SK-N-SH (cell line): Measurements from ENCODE around the gene CCDC192. TPM values are rescaled to one million over a fixed set of nuclear protein-coding genes. Genes with fewer than 3 reads are reported as not detected.

Source experiments
- CTCF ChIA-PET: fragments of 300-600, 350-600 bp; formaldehyde crosslinking; extraction: SDS; loops from one replicate; lab custom pipeline; 2021; lab: Yijun Ruan, JAX
- POLR2A ChIA-PET: fragments of 350-600 bp; sonication (Branson Sonifier 250); formaldehyde crosslinking; extraction: SDS; loops from one replicate; lab custom pipeline; 2020; ENCODE audit warnings: antibody characterized with exemption, inconsistent platforms; lab: Yijun Ruan, JAX
- DNase-seq: peaks from one replicate; pipeline ENCODE4 v3.0.0; 2012
- H2AFZ ChIP-seq: fragments of 200-600 bp; sonication (generic); 2 replicates; pipeline ENCODE4 v1.8.1; 2016; ENCODE audit warnings: antibody characterized with exemption, mild to moderate bottlenecking, low read depth
- H3F3A ChIP-seq: fragments of 200-600 bp; sonication (generic); replicated peaks from 2 replicates; pipeline ENCODE3; 2016; ENCODE audit warnings: antibody characterized with exemption, mild to moderate bottlenecking; ENCODE audit not compliant: insufficient read depth
- H3K27ac ChIP-seq, 2 experiments: fragments of 200-500 bp in 1 of 2; fragments of 200-600 bp in 1 of 2; sonication (Bioruptor generic) in 1 of 2; sonication (generic), shearing (Covaris generic) in 1 of 2; 2 replicates each; pipeline versions ENCODE4 v1.5.1 to v1.6.1; 2014 to 2016; ENCODE audit warnings: low read depth in 2 of 2, inconsistent platforms in 1 of 2, low read length in 1 of 2, mild to moderate bottlenecking in 1 of 2, mixed read lengths in 1 of 2
- H3K27me3 ChIP-seq: fragments of 200-600 bp; sonication (generic), shearing (Covaris generic); 2 replicates; pipeline ENCODE4 v1.6.1; 2016; ENCODE audit warnings: mixed run types; ENCODE audit not compliant: insufficient read depth
- H3K36me3 ChIP-seq, 2 experiments: fragments of 200-500 bp in 1 of 2; fragments of 200-600 bp in 1 of 2; sonication (Bioruptor generic) in 1 of 2; sonication (generic) in 1 of 2; replicated peaks in 1 of 2; 2 replicates each; pipeline versions ENCODE3 to v1.5.1; 2014 to 2016; ENCODE audit warnings: low read length in 1 of 2, mild to moderate bottlenecking in 1 of 2; ENCODE audit not compliant: insufficient read depth in 2 of 2, control insufficient read depth in 1 of 2
- H3K4me1 ChIP-seq, 2 experiments: fragments of 200-500 bp in 1 of 2; fragments of 200-600 bp in 1 of 2; sonication (Bioruptor generic) in 1 of 2; sonication (generic), shearing (Covaris generic) in 1 of 2; 2 replicates each; pipeline versions ENCODE4 v1.5.1 to v1.6.1; 2014 to 2016; ENCODE audit warnings: low read depth in 1 of 2, low read length in 1 of 2, mixed run types in 1 of 2; ENCODE audit not compliant: insufficient read depth in 2 of 2, control insufficient read depth in 1 of 2
- H3K4me2 ChIP-seq: fragments of 200-600 bp; sonication (generic), shearing (Covaris generic); 2 replicates; pipeline ENCODE4 v1.6.1; 2017; ENCODE audit warnings: mixed run types
- H3K4me3 ChIP-seq, 2 experiments: fragments of 200-500 bp in 1 of 2; fragments of 200-600 bp in 1 of 2; sonication (Bioruptor generic) in 1 of 2; sonication (generic), shearing (Covaris generic) in 1 of 2; 2 replicates each; pipeline versions ENCODE4 v1.5.1 to v1.8.1; 2014 to 2016; ENCODE audit warnings: low read depth in 2 of 2, inconsistent platforms in 1 of 2, low read length in 1 of 2, mild to moderate bottlenecking in 1 of 2, mixed read lengths in 1 of 2, moderate library complexity in 1 of 2
- H3K79me2 ChIP-seq: fragments of 200-600 bp; sonication (generic); 2 replicates; pipeline ENCODE4 v1.8.1; 2017; ENCODE audit warnings: mild to moderate bottlenecking; ENCODE audit not compliant: insufficient read depth
- H3K9ac ChIP-seq: fragments of 200-600 bp; sonication (generic); 2 replicates; pipeline ENCODE4 v1.6.1; 2017; ENCODE audit warnings: mixed run types
- H3K9me2 ChIP-seq: fragments of 200-600 bp; sonication (generic); 2 replicates; pipeline ENCODE4 v1.6.1; 2017; ENCODE audit warnings: mixed run types
- H3K9me3 ChIP-seq: fragments of 200-600 bp; sonication (generic); 2 replicates; pipeline ENCODE4 v1.6.1; 2017; ENCODE audit warnings: mixed run types, mild to moderate bottlenecking, moderate library complexity
- H4K20me1 ChIP-seq: fragments of 200-600 bp; sonication (generic); 2 replicates; pipeline ENCODE4 v1.6.1; 2017; ENCODE audit warnings: mild to moderate bottlenecking, mixed run types; ENCODE audit not compliant: insufficient read depth
- FOXJ3 ChIP-seq: sonication (generic); formaldehyde crosslinking; IDR thresholded peaks from 2 replicates; pipeline ENCODE4 v1.5.1; 2020; ENCODE audit warnings: mild to moderate bottlenecking, missing genetic modification reagents
- GATA2 ChIP-seq: sonication (generic); formaldehyde crosslinking; IDR thresholded peaks from 2 replicates; pipeline ENCODE4 v1.5.0; 2020; ENCODE audit warnings: mild to moderate bottlenecking, missing genetic modification reagents
- IRF3 ChIP-seq: fragments of 150-350 bp; IDR thresholded peaks from 2 replicates; pipeline ENCODE4 v1.6.1; 2016; ENCODE audit warnings: mild to moderate bottlenecking, low read depth, low read length
- PBX3 ChIP-seq: IDR thresholded peaks from 2 replicates; pipeline ENCODE4; 2012
- REST ChIP-seq: IDR thresholded peaks from 2 replicates; pipeline ENCODE4 v1.6.1; 2012; ENCODE audit warnings: mild to moderate bottlenecking, low read depth, low read length, moderate library complexity
- RFX5 ChIP-seq: IDR thresholded peaks from 2 replicates; pipeline ENCODE4 v1.6.1; 2012; ENCODE audit warnings: mild to moderate bottlenecking, improper control_type of control experiment, low read length
- SIN3A ChIP-seq: IDR thresholded peaks from 2 replicates; pipeline ENCODE4 v1.6.1; 2012; ENCODE audit warnings: low read depth, mild to moderate bottlenecking, low read length, moderate library complexity, borderline replicate concordance
- TCF12 ChIP-seq: IDR thresholded peaks from 2 replicates; pipeline ENCODE4 v1.4.0; 2012
- USF1 ChIP-seq: IDR thresholded peaks from 2 replicates; pipeline ENCODE4 v1.4.0; 2012; ENCODE audit warnings: low read depth, borderline replicate concordance
- USF2 ChIP-seq: fragments of 150-350 bp; IDR thresholded peaks from 2 replicates; pipeline ENCODE4 v1.6.1; 2017; ENCODE audit warnings: antibody characterized with exemption, low read length, low read depth, borderline replicate concordance
- YY1 ChIP-seq: IDR thresholded peaks from 2 replicates; pipeline ENCODE4 v1.4.0; 2012; ENCODE audit warnings: low read depth, mild to moderate bottlenecking
- WGBS: methylation state at CpG from one replicate; pipeline ENCODE4 v1.1.6; 2017; ENCODE audit warnings: low lambda C conversion rate; 5-methylcytosine and 5-hydroxymethylcytosine counted together
- polyA plus RNA-seq, 3 experiments: library from polyadenylated mRNA; depleted of rRNA; stranded (reverse); fragments of >200 nt; gene quantifications; 2 replicates each; pipeline ENCODE4 v1.2.3, GENCODE V29; 2012

The CCDC192 gene
- polyA plus RNA-seq, 1 of the 3 experiments (the other 2 are of a cell fraction): not detected

GRCh38 chr5:127793052-127793451 is 89.9 kb downstream of the CCDC192 start:
- no peaks in the 10 kb centered on the region for H3F3A ChIP-seq
- no peaks in the 10 kb centered on the region for H3K9me2 ChIP-seq
- CTCF ChIA-PET: no interaction called here
- H3K4me2 ChIP-seq: no peak overlapping the region
- no peaks in the 10 kb centered on the region for H3K79me2 ChIP-seq
- H3K27me3 ChIP-seq: no peaks in the 10 kb centered on the region
- TF ChIP-seq PBX3 (no peak), USF2 (no peak), TCF12 (no peak), YY1 (no peak), REST (no peak), IRF3 (no peak)
- H3K9ac ChIP-seq: no peak overlapping the region
- no peaks in the 10 kb centered on the region for H3K4me1 ChIP-seq
- H3K36me3 ChIP-seq: no peaks in the 10 kb centered on the region
- peaks cover 11% of the 10 kb centered on the region; the same call in 1 of the 2 replicates for H3K9me3 ChIP-seq
- no peaks in the 10 kb centered on the region for H4K20me1 ChIP-seq
- no peak overlapping the region for H3K27ac ChIP-seq
- no peak for DNase-seq
- POLR2A ChIA-PET: no interaction called here
- H3K4me3 ChIP-seq: no peak overlapping the region
- H2AFZ ChIP-seq: no peak overlapping the region

GRCh38 chr5:127793879-127794278 is 90.7 kb downstream of the CCDC192 start:
- ChIA-PET POLR2A (no interaction called here), CTCF (interaction anchor here (1.0 kb wide), 1 partner anchor 63 kb away, joined by 3 read pairs; no protein-coding TSS in a partner anchor)
- H3K36me3 ChIP-seq: no peaks in the 10 kb centered on the region
- no peak overlapping the region for H3K4me2 ChIP-seq
- no peaks in the 10 kb centered on the region for H3K9me2 ChIP-seq
- H3K79me2 ChIP-seq: no peaks in the 10 kb centered on the region
- 92% methylated on average over 4 of the region's 4 CpGs for WGBS
- H3K4me1 ChIP-seq: no peaks in the 10 kb centered on the region
- H3K27me3 ChIP-seq: no peaks in the 10 kb centered on the region
- peaks cover 11% of the 10 kb centered on the region; the same call in 1 of the 2 replicates for H3K9me3 ChIP-seq
- no peaks in the 10 kb centered on the region for H4K20me1 ChIP-seq
- no peak overlapping the region for H2AFZ ChIP-seq
- no peak overlapping the region for H3K4me3 ChIP-seq
- H3K9ac ChIP-seq: no peak overlapping the region
- DNase-seq: no peak
- no peak overlapping the region for H3K27ac ChIP-seq
- no peaks in the 10 kb centered on the region for H3F3A ChIP-seq
- no peak for TF ChIP-seq RFX5
- TF ChIP-seq PBX3: no peak
- TF ChIP-seq FOXJ3 (CRISPR knock-in tag): no peak
- TF ChIP-seq GATA2 (CRISPR knock-in tag): no peak
- no peak for TF ChIP-seq IRF3
- TF ChIP-seq SIN3A: no peak
- TF ChIP-seq USF1: no peak
